NCI-H2081 (cell line): ENCODE measurements around the gene DNAJC18.
"Not testable (repeated sequence)": the region's sequence is repeated elsewhere in the genome, so short reads cannot be mapped to it uniquely, and the experiment has no call there.

Source experiments
- DNase-seq, 2 experiments: peaks; one replicate each; lab custom pipeline; 2025; lab: John Stamatoyannopoulos, UW

The DNAJC18 gene

DNA sequence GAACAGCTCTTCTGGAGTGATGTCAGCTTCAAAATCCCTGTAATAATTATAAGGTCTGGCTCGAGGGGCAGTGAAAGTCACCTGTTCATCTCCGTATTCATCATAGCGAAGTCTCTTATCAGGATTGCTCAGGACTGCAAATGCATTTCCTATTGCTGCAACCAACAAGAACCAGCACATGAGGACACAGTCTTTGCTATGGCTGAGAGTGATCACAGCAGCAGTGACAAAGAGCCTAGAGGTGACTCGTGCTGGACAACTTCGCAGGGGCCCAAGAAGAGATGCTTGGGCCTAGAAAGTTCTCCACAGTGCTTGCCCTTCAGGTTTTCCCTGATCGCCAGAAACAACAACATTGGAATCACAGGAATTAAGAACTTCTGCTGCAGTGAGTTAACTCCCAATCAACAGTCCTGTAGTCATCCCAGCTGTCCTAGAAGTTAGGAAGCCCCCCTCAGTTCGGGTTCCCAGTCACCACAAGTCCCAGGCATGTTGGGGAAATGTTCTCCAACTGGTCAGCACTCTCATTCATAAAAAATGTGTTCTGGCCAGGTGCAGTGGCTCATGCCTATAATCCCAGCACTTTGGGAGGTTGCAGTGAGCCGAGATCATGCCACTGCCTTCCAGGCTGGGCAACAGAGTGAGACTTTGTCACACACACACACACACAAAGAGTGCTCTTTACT lies 13.0 kb downstream of the DNAJC18 start:
- no peak for DNase-seq

DNA sequence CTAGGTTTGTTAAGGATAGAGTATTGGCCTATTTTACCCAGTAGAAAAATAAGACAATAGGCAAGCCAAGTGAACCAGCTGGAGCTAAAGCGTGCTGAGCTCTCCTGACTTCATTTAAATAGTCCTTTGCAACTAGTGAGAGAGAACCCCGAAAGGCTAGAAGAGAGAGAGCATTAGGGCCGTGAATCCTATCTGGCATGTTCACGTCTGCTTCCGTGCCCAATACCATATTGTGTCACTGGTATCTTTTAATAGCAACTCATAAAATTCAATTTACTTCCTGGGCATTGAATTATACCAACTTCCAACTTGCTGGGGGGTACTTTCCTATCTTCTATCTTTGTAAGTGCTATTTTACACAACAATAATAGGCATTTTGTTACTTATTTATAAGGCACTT lies 13.8 kb downstream of the DNAJC18 start:
- DNase-seq, result no peak

DNA sequence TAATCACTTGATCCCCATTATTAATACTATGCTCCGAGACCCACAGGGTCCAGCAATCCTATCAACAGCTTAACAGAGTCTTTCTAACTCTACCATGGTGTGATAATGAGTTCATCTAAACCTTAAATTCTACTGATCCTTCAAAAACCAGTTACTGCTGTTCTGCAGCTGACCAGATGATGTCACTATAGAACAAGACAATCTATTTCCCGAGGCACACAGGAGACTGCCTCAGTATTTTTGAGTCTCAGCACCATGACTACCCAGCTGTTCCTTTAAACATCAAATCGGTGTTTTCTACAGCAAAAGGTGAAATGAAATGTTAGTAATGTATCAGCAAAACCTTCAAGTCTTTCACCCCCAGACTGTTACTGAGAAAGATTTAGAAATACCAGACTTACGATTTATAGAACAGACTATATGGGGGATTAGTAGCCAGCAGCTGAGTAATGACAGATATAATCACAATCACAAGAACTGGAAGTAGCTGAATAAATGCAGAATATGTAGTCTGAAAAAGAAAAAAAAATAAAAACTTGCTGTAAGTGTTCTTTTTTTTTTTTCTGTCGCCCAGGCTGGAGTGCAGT lies 16.9 kb downstream of the DNAJC18 start:
- peak; percentile 42 to 55 for DNase-seq

DNA sequence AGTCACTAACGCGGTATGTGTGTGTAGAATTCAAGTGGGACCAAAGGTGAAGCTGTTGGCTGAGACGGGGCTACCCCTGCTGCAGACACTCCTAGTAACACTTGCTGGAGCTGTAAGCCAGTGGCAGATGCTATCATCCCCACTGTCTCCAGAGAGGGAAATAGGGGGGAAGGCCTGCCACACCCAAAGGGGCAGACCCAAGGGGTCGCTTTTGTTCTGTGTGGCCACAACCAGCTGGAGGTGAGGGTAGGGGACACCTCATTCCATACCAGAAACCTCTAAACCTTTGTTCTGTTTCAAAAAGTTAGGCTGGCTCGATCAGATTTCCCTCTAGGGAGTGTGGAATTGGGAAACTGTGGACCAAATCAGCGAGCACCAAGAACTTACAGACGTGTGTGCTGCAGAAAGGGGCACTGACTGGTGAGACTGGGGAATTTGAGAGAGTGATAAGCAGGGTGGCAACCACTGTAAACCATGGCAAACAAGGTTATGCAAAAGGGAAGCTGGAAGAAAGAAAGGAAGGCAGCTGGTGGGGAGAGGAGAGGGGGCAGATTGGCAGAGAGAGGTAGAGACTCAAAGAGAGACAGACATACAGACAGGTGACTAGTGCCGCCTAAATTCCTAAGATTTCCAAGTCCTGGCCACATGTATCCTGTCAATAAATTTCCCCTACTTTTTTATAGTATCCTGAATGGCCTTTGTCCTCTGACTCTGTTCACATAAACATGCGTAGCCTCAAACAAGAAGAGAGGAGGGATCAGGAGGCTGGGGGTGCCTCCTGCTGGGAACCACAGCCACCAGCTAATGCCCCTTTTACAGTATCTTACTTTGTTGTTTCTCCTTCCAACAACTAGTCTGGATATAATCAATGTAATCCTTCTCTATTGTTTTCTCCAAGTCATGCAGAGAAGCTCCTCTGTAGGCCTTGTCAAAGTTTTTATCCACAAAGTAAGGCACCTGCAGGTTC lies 19.8 kb downstream of the DNAJC18 start:
- no peak for DNase-seq

GRCh38 chr5:139418793-139419192 lies 20.5 kb downstream of the DNAJC18 start:
- no peak for DNase-seq

DNA sequence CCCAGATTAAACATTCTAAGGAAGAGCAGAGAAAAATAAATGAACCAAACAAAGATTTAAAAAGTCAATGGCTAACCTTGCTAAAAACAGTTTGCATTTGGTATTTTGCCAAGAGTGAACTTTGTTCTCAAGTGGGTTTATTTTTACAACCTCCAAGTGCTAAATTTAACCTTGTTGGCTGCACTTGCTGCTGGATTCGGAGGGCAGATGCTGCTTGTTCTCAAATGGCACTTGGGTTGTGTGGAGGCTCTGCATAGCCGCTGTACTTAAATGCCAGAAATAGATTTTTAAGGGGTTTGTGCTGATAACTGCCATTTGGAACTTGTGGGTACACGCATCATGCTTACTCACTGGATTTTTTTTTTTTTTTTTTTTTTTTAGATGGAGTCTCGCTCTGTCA lies 22.1 kb downstream of the DNAJC18 start:
- no peak for DNase-seq

- DNase-seq, result no peak
Measured at GRCh38 chr5:139416651-139417050, 22.7 kb downstream of the DNAJC18 start.

- DNase-seq, result no peak
Measured at GRCh38 chr5:139415869-139416268, 23.5 kb downstream of the DNAJC18 start.

DNA sequence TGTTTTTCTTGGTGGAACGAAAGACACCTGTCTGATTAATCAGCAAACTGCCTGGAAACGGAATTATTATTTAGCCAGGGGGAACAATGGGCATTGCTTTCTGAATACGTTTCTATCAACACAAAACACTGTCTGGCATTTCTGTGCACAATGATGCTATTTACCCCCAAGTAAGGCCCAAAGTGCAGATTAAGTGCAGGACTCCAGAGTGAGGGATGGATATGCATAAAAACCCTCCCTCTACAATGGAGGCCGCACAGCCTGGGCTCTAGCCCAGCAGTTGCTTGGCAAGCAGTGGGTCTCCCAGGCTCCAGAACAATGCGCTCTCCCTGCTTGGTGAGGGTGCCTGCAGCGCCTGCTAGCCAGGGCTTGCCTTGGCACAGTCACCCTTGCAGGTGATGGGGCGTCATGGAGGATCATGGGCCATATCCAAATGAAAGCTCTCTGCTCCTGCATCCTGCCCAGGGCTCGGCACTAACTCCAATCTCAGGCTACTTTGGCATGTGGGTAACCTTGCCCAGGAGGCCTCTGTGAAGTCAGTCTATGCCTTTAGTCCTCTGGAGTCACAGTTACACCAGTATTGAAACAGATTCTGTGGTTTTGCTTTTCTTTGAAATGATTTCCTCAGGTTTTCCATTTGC lies 24.0 kb downstream of the DNAJC18 start:
- DNase-seq, result peak; percentile 62 to 91

DNA sequence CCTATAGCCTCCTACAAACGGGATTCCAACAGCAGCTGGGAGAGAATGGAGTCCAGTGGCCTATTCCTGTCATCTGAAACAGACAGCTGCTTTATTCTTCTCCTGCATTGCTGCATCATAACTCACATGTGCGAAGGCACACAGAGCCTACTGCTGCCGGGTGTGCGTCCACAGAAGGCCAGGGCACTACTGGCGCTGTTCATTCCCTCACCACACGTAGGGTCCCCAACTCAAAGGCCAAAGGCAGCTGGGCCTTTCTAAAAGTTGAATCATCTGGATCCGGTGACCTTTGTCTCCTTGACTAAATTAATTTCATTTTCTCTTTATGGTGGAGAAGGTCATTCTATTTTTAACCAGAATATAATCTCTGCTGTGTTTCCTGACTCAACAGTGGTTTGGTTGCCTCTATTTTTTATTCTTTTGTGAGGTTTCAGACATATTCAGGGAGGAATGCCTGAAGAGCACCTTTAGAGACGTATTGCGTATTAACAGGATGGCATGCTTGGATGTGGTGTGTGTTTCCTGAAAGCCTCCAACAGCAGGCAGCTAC lies 24.7 kb downstream of the DNAJC18 start:
- no peak for DNase-seq

DNA sequence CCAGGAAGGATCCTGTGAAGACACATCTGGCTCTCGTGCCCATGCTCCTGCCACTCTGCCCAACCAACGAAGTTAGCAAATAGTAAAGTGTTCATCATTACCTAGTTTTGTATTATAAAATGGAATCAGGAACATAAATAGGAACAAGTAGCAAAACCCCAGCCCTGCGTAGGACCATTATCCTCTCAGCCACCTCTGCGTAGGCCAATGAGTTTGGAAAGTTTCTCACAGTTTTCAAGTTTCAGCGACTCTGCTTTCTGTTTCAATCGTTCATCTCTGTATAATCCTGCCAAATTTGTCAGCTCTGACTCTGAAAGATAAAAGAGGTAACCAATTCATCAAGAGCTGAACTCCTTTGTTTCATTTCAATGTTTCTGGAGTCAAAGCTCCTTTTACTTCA lies 25.4 kb downstream of the DNAJC18 start:
- DNase-seq, result no peak

DNA sequence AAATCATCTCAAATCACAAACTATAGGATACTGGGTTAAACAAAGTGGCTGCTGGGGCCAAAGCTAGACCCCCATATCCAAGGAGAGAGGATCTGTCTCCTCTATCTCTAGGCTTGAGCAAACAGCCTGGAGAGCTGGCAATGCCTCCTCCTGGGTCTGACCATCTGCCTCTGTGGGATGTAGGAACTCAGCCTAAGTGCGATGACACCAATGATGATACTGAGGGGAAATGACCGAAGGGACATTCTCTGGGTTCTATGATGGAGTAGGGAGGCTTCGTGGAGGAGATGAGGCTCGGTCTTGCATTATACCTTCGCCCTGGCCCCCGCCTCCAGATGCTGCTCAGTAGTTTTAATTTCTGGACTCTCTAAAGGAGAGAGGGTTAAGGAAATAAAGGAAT lies 26.2 kb downstream of the DNAJC18 start:
- no peak for DNase-seq

DNA sequence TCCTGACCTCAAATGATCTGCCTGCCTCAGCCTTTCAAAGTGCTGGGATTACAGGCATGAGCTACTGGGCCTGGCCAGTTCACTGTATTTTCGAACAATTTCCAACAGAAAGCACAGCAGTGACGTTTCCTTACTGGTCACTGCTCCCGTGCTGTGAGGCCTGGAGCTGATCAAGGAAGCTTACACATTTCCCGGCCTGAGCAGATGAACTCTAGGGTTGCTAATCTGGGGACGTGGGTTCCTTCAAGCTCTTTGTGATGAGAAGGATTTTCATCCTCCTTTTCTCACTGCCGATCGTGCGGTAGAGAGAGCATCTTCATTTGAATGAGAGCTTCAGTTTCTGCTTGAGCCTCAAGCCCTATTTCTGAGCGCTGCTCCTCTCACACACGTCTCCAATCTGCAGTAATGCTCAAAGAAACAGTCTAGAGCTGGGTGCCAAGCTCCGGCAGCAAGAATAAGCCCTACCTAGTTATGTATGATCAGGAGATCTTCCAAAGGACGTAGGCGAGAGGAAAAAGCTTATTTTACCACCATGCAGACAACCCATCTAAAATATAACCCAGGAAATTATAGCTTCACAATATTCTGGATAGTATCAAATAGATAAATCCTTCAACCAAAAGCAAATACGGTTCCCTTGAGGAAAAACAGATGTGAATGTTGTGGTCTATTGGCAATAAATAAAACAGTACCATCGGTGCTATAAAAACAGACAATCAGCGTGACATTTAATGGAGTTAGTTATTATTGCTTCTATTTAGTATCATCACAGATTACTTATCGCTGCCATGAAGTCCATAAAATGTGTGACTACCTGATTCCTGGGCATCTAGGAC lies 28.1 kb downstream of the DNAJC18 start:
- no peak for DNase-seq

GRCh38 chr5:139410121-139410992 lies 29.0 kb downstream of the DNAJC18 start:
- no peak for DNase-seq

- not testable (repeated sequence) for DNase-seq
Measured at GRCh38 chr5:139409116-139409515, 30.2 kb downstream of the DNAJC18 start.

DNA sequence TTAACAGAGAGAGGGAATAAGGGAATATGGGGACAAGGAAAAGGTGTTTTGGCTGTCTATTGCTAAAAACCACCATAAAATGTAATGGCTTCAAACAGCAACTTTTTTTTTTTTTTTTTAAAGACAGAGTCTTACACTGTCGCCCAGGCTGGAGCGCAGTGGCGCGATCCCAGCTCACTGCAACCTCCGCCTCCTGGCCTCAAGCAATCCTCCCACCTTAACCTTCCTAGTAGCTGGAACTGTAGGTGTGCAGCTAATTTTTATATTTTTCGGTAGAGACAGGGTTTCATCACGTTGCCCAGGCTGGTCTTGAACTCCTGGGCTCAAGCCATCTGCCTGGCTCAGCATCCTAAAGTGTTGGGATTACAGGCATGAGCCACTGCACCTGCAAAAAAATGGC lies 31.1 kb downstream of the DNAJC18 start:
- DNase-seq, result no peak

DNA sequence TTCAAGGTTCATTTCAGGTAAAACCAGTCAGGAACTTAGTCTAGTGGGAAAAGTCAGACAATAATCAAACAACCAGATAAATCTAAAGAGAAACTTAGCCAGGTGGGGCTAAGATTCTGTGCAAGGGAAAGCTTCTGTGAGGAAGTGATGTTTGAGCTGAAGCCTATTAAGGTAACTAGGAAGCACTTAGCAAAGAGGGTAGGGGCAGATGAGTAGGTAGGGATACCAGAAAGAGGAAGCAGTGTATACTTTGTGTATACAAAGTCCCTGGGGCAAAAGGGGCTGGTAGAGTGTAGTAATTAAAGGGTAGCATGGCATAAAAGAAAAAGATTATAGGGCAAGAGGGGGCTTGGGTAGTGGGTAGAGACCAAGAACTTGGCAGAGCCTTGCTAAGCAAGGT lies 31.8 kb downstream of the DNAJC18 start:
- DNase-seq, result no peak

- DNase-seq, result no peak
Measured at GRCh38 chr5:139406963-139407362, 32.4 kb downstream of the DNAJC18 start.

GRCh38 chr5:139404484-139404840 lies 34.9 kb downstream of the DNAJC18 start:
- no peak for DNase-seq

DNA sequence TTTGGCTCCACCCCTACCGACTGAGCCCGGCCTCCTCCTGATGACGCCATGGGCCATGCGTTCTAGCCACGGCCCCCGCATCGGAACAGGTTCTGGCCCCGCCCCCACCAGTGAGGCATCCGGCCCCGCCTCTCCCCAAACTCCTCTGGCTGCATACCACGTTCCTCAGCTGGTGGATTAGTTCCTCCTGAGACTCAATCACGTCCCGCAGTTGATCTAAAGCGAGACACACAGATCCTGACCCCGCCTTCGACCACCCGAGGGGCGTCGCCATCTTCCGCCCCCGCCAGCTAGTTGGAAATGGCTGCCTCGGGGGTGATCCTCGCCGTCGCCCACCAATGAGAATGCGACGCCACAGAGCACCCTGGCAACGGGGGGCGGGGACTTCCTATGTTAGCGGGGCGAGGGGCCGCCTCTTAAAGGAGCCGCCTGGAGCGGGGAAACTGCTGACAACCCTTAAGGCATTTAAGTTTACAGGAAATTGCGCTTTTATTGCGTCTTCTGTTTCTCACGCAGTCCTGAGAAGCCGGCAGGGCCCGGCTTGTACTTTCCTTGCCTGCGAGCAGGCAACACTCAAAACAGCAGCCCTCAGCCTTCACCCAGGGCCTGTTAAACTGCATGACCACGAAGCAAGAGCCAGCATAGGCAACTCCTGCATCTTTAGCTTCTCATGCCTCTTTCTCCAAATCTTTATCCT lies 35.4 kb downstream of the DNAJC18 start, which contains the start of gene SPATA24:
TSS of gene SPATA24 (minus strand) at position 303 of the 697 bp plus-strand sequence. CDS start at position 274, 29 bp downstream.
- peak; percentile 93 for DNase-seq
